Subcutaneous abdominal adipose tissue (tissue), 5 donors: ENCODE data around the gene DPYD.

Experiments used
- H3K27ac ChIP-seq: one replicate; pipeline ENCODE4 v1.7.0; 2013; ENCODE audit warnings: low read depth, mild to moderate bottlenecking, inconsistent platforms, low read length, moderate library complexity
- H3K27me3 ChIP-seq, 5 donors: one replicate each; pipeline ENCODE4 v1.7.0; 2013; ENCODE audit warnings: low read length in 5 of 5, inconsistent platforms in 1 of 5; ENCODE audit not compliant: control insufficient read depth in 5 of 5, insufficient read depth in 4 of 5
- H3K36me3 ChIP-seq, 5 donors: one replicate each; pipeline ENCODE4 v1.7.0; 2013; ENCODE audit warnings: low read length in 5 of 5; ENCODE audit not compliant: control insufficient read depth in 5 of 5, insufficient read depth in 5 of 5
- H3K4me1 ChIP-seq, 5 donors: one replicate each; pipeline ENCODE4 v1.7.0; 2013; ENCODE audit warnings: low read length in 5 of 5, mild to moderate bottlenecking in 3 of 5, moderate library complexity in 1 of 5; ENCODE audit not compliant: control insufficient read depth in 5 of 5, insufficient read depth in 5 of 5
- H3K4me3 ChIP-seq, 5 donors: one replicate each; pipeline ENCODE4 v1.7.0; 2013; ENCODE audit warnings: low read length in 5 of 5, low read depth in 1 of 5
- H3K9ac ChIP-seq, 5 donors: one replicate each; pipeline ENCODE4 v1.7.0; 2013; ENCODE audit warnings: low read length in 5 of 5, mild to moderate bottlenecking in 4 of 5, moderate library complexity in 3 of 5
- H3K9me3 ChIP-seq, 5 donors: one replicate each; pipeline ENCODE4 v1.7.0; 2013; ENCODE audit warnings: low read length in 5 of 5; ENCODE audit not compliant: control insufficient read depth in 5 of 5
- donor health status: healthy.
- donor health status: healthy.
- donor health status: healthy.
- donor health status: healthy.
- donor health status: healthy.

Gene DPYD

GRCh38 chr1:97778718-97779117 lies 142.1 kb downstream of the DPYD start:
- Histone ChIP-seq H3K27me3 (no peaks in the 10 kb centered on the region), H3K4me3 (no peak overlapping the region), H3K9ac (no peak overlapping the region)

DNA sequence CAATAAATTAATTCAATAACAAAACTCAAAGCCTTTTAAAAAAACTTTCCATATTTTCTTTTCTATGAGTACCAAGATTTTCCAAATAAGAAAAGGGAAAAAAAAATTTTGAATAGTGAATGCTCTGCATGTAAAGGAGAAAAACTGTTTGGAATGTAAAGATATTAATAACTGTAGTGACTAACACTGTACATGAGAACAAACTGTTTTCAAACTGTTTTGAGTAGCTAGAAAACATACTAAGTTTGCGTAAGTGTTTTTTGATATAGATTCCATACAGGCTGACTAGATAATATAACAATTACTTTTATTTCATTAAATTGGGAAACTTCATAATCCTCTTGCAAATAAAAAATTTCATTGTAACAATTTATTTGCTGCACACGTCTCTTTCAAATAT lies 150.5 kb downstream of the DPYD start:
- no peaks in the 10 kb centered on the region for H3K36me3 ChIP-seq
- no peaks in the 10 kb centered on the region for H3K27me3 ChIP-seq
- peaks cover 0 to 6% (median 2%) of the 10 kb centered on the region in 5 donors for H3K4me1 ChIP-seq
- no peak overlapping the region for H3K27ac ChIP-seq
- no peak overlapping the region for H3K9ac ChIP-seq
- no peak overlapping the region for H3K4me3 ChIP-seq
- H3K9me3 ChIP-seq: peaks cover 2 to 13% (median 6%) of the 10 kb centered on the region in 5 donors

More at GRCh38 chr1:97778718-97779117, 142.1 kb downstream of the DPYD start:
- no peaks in the 10 kb centered on the region for H3K4me1 ChIP-seq
- H3K27ac ChIP-seq: no peak overlapping the region
- peaks cover 0 to 4% (median 0%) of the 10 kb centered on the region in 5 donors for H3K36me3 ChIP-seq
- H3K9me3 ChIP-seq: peaks cover 0 to 8% (median 3%) of the 10 kb centered on the region in 5 donors

GRCh38 chr1:97767381-97767780 lies 153.5 kb downstream of the DPYD start:
- Histone ChIP-seq H3K27me3 (no peaks in the 10 kb centered on the region), H3K9ac (no peak overlapping the region), H3K4me3 (no peak overlapping the region), H3K4me1 (peaks cover 0 to 6% (median 2%) of the 10 kb centered on the region in 5 donors), H3K36me3 (no peaks in the 10 kb centered on the region), H3K9me3 (no peaks in the 10 kb centered on the region), H3K27ac (no peak overlapping the region)

DNA sequence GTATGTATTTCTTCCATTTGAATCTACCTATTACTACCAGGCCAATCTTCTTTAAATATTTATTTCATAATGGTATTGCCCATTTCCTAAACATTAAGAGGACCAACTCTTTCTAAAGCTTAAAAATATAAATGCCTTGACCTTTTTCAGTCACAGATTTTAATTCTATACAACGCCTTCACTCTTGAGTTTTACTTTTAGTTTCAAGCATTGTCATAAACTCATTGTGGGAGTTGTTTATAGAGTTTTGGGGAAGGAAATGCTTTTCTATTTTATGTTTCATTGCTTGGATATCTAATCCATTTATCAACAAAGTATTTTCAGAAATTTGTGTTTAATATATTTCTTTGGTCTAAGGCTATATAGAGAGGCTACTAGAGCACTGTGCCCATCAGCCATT lies 155.8 kb downstream of the DPYD start:
- no peak overlapping the region for H3K27ac ChIP-seq
- peaks cover 0 to 6% (median 2%) of the 10 kb centered on the region in 5 donors for H3K4me1 ChIP-seq
- peaks cover 0 to 5% (median 3%) of the 10 kb centered on the region in 5 donors for H3K9me3 ChIP-seq
- H3K36me3 ChIP-seq: no peaks in the 10 kb centered on the region
- H3K27me3 ChIP-seq: no peaks in the 10 kb centered on the region
- H3K4me3 ChIP-seq: no peak overlapping the region
- H3K9ac ChIP-seq: no peak overlapping the region

DNA sequence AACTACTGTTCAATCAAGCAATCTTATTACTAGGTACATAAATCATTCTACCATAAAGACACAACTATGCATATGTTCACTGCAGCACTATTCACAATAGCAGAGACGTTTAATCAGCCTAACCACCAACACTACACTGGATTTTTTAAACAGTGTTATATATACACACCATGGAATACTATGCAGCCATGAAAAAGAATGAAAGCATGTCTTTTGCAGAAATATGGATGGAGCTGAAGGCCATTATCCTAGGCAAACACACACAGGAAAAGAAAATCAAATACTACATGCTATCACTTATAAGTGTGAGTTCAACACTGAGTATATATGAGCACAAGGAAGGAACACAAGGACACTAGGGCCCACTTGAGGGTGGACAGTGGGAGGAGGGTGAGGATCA lies 159.2 kb downstream of the DPYD start:
- Histone ChIP-seq H3K27me3 (no peaks in the 10 kb centered on the region), H3K36me3 (peaks cover 0 to 3% (median 0%) of the 10 kb centered on the region in 5 donors), H3K9me3 (peaks cover 0 to 5% (median 3%) of the 10 kb centered on the region in 5 donors), H3K27ac (no peak overlapping the region), H3K4me1 (peaks cover 3 to 13% (median 10%) of the 10 kb centered on the region in 5 donors), H3K9ac (no peak overlapping the region), H3K4me3 (no peak overlapping the region)

- peaks cover 3 to 13% (median 10%) of the 10 kb centered on the region in 5 donors for H3K4me1 ChIP-seq
- H3K27ac ChIP-seq: no peak overlapping the region
- peaks cover 0 to 5% (median 3%) of the 10 kb centered on the region in 5 donors for H3K9me3 ChIP-seq
- no peak overlapping the region for H3K9ac ChIP-seq
- H3K4me3 ChIP-seq: no peak overlapping the region
- H3K27me3 ChIP-seq: no peaks in the 10 kb centered on the region
- peaks cover 0 to 3% (median 0%) of the 10 kb centered on the region in 5 donors for H3K36me3 ChIP-seq
Observed at GRCh38 chr1:97759078-97759477, 161.8 kb downstream of the DPYD start.

GRCh38 chr1:97758541-97759057 lies 162.2 kb downstream of the DPYD start:
- H3K27ac ChIP-seq: no peak overlapping the region
- H3K4me1 ChIP-seq: peaks cover 3 to 13% (median 10%) of the 10 kb centered on the region in 5 donors

GRCh38 chr1:97745912-97746311 lies 174.9 kb downstream of the DPYD start:
- Histone ChIP-seq H3K4me3 (no peak overlapping the region), H3K27ac (no peak overlapping the region), H3K4me1 (no peaks in the 10 kb centered on the region), H3K9ac (no peak overlapping the region), H3K36me3 (peaks cover 0 to 3% (median 0%) of the 10 kb centered on the region in 5 donors), H3K27me3 (no peaks in the 10 kb centered on the region), H3K9me3 (no peaks in the 10 kb centered on the region)

More at GRCh38 chr1:97758541-97759057, 162.2 kb downstream of the DPYD start:
- Histone ChIP-seq H3K36me3 (peaks cover 0 to 3% (median 0%) of the 10 kb centered on the region in 5 donors), H3K9me3 (peaks cover 0 to 5% (median 3%) of the 10 kb centered on the region in 5 donors), H3K27me3 (no peaks in the 10 kb centered on the region), H3K9ac (no peak overlapping the region), H3K4me3 (no peak overlapping the region)

DNA sequence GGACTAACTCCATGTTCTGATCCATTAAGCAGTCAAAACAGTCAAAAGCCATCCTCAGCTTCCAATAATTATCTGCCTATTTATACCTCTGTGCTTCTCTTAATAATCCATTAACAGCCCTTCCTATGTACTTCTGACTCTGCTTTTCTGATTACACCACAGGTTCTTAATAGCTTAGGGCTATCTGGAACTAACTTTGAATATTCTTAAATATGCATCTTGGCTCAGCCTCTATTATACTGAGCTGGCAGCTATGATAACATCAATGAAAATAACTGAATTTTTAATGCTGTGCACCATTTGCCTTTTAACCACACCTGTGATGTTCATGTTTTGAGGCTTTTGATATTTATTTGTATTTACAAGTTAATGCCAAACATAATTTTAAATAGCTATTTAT lies 175.9 kb downstream of the DPYD start:
- Histone ChIP-seq H3K9ac (no peak overlapping the region), H3K36me3 (peaks cover 0 to 3% (median 0%) of the 10 kb centered on the region in 5 donors), H3K4me1 (no peaks in the 10 kb centered on the region), H3K27me3 (no peaks in the 10 kb centered on the region), H3K27ac (no peak overlapping the region), H3K9me3 (no peaks in the 10 kb centered on the region), H3K4me3 (no peak overlapping the region)

DNA sequence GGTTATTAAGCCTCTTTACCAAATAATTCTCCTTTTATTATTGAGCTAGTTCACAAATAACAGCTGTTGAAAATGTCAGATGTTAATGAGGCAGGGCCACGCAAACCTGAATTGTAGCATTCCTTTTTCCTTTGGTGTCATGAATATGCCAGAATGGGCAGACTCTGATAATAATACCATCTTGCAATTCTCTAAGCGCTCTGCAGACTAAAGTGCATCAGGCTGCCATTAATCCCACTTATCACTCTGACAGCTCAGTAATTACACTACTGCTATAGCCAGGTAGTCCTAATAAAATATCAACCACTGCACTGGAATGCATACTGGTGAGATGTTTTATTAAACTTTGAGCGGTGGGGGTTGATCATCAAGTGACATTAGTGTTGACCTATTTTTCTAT lies 177.7 kb downstream of the DPYD start:
- no peaks in the 10 kb centered on the region for H3K9me3 ChIP-seq
- H3K4me1 ChIP-seq: no peaks in the 10 kb centered on the region
- no peak overlapping the region for H3K9ac ChIP-seq
- no peak overlapping the region for H3K4me3 ChIP-seq
- no peaks in the 10 kb centered on the region for H3K27me3 ChIP-seq
- no peak overlapping the region for H3K27ac ChIP-seq
- peaks cover 0 to 3% (median 0%) of the 10 kb centered on the region in 5 donors for H3K36me3 ChIP-seq
